Measurements from ENCODE around the gene OPTC. TPM values are rescaled to one million over a fixed set of nuclear protein-coding genes. Genes with fewer than 3 reads are reported as not detected.
"Not testable (repeated sequence)": the region's sequence is repeated elsewhere in the genome, so short reads cannot be mapped to it uniquely, and the experiment has no call there.

OPTC gene
- polyA plus RNA-seq, 1 experiment: not detected

GRCh38 chr1:203464743-203465142 is 29.2 kb upstream of the OPTC start:
- no peak for TF ChIP-seq CTCF (IDR thresholded peaks at IDR 0.05; ENCODE audit: low read depth, low read length)
- CTCF ChIA-PET: interaction anchor here (0.6 to 1.1 kb wide), 3 partner anchors 31 to 237 kb away, joined by 3 read pairs; no protein-coding TSS in a partner anchor
- Histone ChIP-seq H3K27ac (ENCODE audit: low read depth, low read length) (no peak overlapping the region), H3K27me3 (ENCODE audit: control insufficient read depth, insufficient read depth, low read length) (no peaks in the 10 kb centered on the region), H3K4me3 (ENCODE audit: low read depth, low read length) (no peak overlapping the region), H3K9me3 (ENCODE audit: control insufficient read depth, insufficient read depth, low read length) (no peaks in the 10 kb centered on the region)
- DNase-seq (ENCODE audit: low read depth, low spot score): no peak
- POLR2A ChIA-PET: no interaction called here

- Histone ChIP-seq H3K4me3 (ENCODE audit: low read depth, low read length) (no peak overlapping the region), H3K9me3 (ENCODE audit: control insufficient read depth, insufficient read depth, low read length) (no peaks in the 10 kb centered on the region), H3K27ac (ENCODE audit: low read depth, low read length) (no peak overlapping the region), H3K27me3 (ENCODE audit: control insufficient read depth, insufficient read depth, low read length) (no peaks in the 10 kb centered on the region)
- CTCF ChIA-PET: no interaction called here
- no peak for DNase-seq (ENCODE audit: low read depth, low spot score)
- POLR2A ChIA-PET: no interaction called here
- no peak for TF ChIP-seq CTCF (IDR thresholded peaks at IDR 0.05; ENCODE audit: low read depth, low read length)
Measured at GRCh38 chr1:203465146-203465798, 28.7 kb upstream of the OPTC start.

GRCh38 chr1:203465948-203466347 is 28.0 kb upstream of the OPTC start:
- Histone ChIP-seq H3K27me3 (ENCODE audit: control insufficient read depth, insufficient read depth, low read length) (no peaks in the 10 kb centered on the region), H3K4me3 (ENCODE audit: low read depth, low read length) (no peak overlapping the region), H3K9me3 (ENCODE audit: control insufficient read depth, insufficient read depth, low read length) (no peaks in the 10 kb centered on the region), H3K27ac (ENCODE audit: low read depth, low read length) (no peak overlapping the region)
- no peak for TF ChIP-seq CTCF (IDR thresholded peaks at IDR 0.05; ENCODE audit: low read depth, low read length)
- ChIA-PET POLR2A (interaction anchor here (0.5 kb wide), 1 partner anchor 11 kb away, joined by 4 read pairs; no protein-coding TSS in a partner anchor), CTCF (interaction anchor here (0.7 to 1.3 kb wide), 3 partner anchors 10 to 124 kb away, joined by 3 to 7 read pairs (median 5); partner anchors contain the start of gene PRELP)
- no peak for DNase-seq (ENCODE audit: low read depth, low spot score)

- H3K9me3 ChIP-seq (ENCODE audit: control insufficient read depth, insufficient read depth, low read length); H3K27me3 ChIP-seq (ENCODE audit: control insufficient read depth, insufficient read depth, low read length); H3K27ac ChIP-seq (ENCODE audit: low read depth, low read length); POLR2A ChIA-PET; H3K4me3 ChIP-seq (ENCODE audit: low read depth, low read length); DNase-seq (ENCODE audit: low read depth, low spot score): not testable (repeated sequence)
- CTCF ChIA-PET: interaction anchor here (0.7 to 1.3 kb wide), 3 partner anchors 9 to 125 kb away, joined by 3 to 7 read pairs (median 5); partner anchors contain the start of gene PRELP
Measured at GRCh38 chr1:203466906-203467549, 26.9 kb upstream of the OPTC start.

GRCh38 chr1:203467550-203467921 is 26.4 kb upstream of the OPTC start:
- peaks cover 6% of the 10 kb centered on the region for H3K27me3 ChIP-seq (ENCODE audit: control insufficient read depth, insufficient read depth, low read length)
- no peak overlapping the region for H3K27ac ChIP-seq (ENCODE audit: low read depth, low read length)
- no peak for DNase-seq (ENCODE audit: low read depth, low spot score)
- TF ChIP-seq CTCF (IDR thresholded peaks at IDR 0.05; ENCODE audit: low read depth, low read length): no peak
- ChIA-PET CTCF (no interaction called here), POLR2A (no interaction called here)
- no peaks in the 10 kb centered on the region for H3K9me3 ChIP-seq (ENCODE audit: control insufficient read depth, insufficient read depth, low read length)
- no peak overlapping the region for H3K4me3 ChIP-seq (ENCODE audit: low read depth, low read length)

All from AG04450 (cell line).